ENCODE measurements around the gene LRRC74B. TPM values are rescaled to one million over a fixed set of nuclear protein-coding genes. Genes with fewer than 3 reads are reported as not detected.

Gene LRRC74B
- total and polyA plus RNA-seq, 2 of the 4 experiments (the other 2 are of a cell fraction): not detected

DNA sequence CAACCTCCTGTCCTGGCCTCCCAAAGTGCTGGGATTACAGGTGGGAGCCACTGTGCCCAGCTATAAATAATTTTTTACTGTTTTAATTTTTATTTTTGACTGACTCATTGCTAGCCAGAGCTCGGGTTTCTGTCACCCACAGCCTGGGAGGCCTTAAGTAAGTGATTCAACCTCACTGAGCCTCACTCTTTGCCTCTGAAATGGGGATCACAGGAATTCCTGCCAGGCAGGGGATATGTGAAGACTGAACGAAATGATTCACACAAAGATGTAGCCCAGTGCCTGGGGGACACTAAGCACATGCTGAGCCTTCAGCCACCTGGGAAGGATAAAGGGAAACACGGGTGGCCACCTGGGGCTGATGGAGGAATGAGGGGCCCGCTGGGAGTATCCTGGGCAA, 3.8 kb upstream of the LRRC74B start:
- no peaks in the 10 kb centered on the region for H4K20me1 ChIP-seq (ENCODE audit: insufficient read depth, low read length)
- H3K14ac ChIP-seq (replicated peaks; ENCODE audit: low read depth, low read length): no peak overlapping the region
- H3K23ac ChIP-seq (ENCODE audit: low read depth, low read length): no peak overlapping the region
- H3K4me2 ChIP-seq (ENCODE audit: low read depth, low read length): no peak overlapping the region
- no peaks in the 10 kb centered on the region for H3K27me3 ChIP-seq (ENCODE audit: control insufficient read depth, insufficient read depth, low read length)
- no peak overlapping the region for H2AK5ac ChIP-seq (ENCODE audit: low read depth, low read length)
- H3K4me1 ChIP-seq (ENCODE audit: control insufficient read depth, insufficient read depth, low read length): peaks cover 18% of the 10 kb centered on the region
- ChIA-PET CTCF (no interaction called here), POLR2A (ENCODE audit: unreplicated experiment) (no interaction called here)
- no peak overlapping the region for H3K56ac ChIP-seq (ENCODE audit: extremely low read depth, insufficient read depth, low read length)
- H3K9me1 ChIP-seq (ENCODE audit: insufficient read depth, low read length): peaks cover 6% of the 10 kb centered on the region; the same call in 1 of the 2 replicates
- dilution Hi-C loops (cut with HindIII; ENCODE audit: low sequenced_read_pairs, unreplicated experiment) (no loop called here), intact Hi-C loops (cut with micrococcal nuclease) (no loop called here), in situ Hi-C loops (cut with MboI; ENCODE audit: low sequenced_read_pairs) (no loop called here)
- H4K5ac ChIP-seq (ENCODE audit: low read depth, low read length): no peak overlapping the region
- no peaks in the 10 kb centered on the region for H3K36me3 ChIP-seq (ENCODE audit: control insufficient read depth, insufficient read depth, low read length)
- no peak overlapping the region for H2AK9ac ChIP-seq (replicated peaks; ENCODE audit: low read depth, low read length, poor library complexity)
- no peak overlapping the region for H2BK120ac ChIP-seq (ENCODE audit: low read depth, low read length)
- no peak overlapping the region for H3K4me3 ChIP-seq (ENCODE audit: insufficient read depth, low read depth, low read length)
- 62% methylated on average over 3 of the region's 4 CpGs; no CpG with 5 or more reads in 1 of the 2 experiments for WGBS, 2 experiments (ENCODE audit: extremely low coverage in 2 of 2, insufficient read length in 1 of 2)
- H3K4ac ChIP-seq (ENCODE audit: low read depth, low read length): no peak overlapping the region
- no peak for TF ChIP-seq RFX5 (IDR thresholded peaks at IDR 0.05; ENCODE audit: low read depth, low read length)
- TF ChIP-seq BHLHE40 (IDR thresholded peaks at IDR 0.05; ENCODE audit: low read depth, low read length): no peak
- TF ChIP-seq, protein P1, sequence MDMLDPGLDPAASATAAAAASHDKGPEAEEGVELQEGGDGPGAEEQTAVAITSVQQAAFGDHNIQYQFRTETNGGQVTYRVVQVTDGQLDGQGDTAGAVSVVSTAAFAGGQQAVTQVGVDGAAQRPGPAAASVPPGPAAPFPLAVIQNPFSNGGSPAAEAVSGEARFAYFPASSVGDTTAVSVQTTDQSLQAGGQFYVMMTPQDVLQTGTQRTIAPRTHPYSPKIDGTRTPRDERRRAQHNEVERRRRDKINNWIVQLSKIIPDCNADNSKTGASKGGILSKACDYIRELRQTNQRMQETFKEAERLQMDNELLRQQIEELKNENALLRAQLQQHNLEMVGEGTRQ (IDR thresholded peaks at IDR 0.05; ENCODE audit: low read depth, low read length): no peak
- TF ChIP-seq RCOR1 (IDR thresholded peaks at IDR 0.05; ENCODE audit: insufficient replicate concordance, low read length): no peak
- TF ChIP-seq NFE2L2 (IDR thresholded peaks at IDR 0.05; ENCODE audit: low read depth, low read length): no peak
- H3K79me1 ChIP-seq (ENCODE audit: low read depth in 1 of 2, low read length in 2 of 2): no peaks in the 10 kb centered on the region
- H2BK5ac ChIP-seq (ENCODE audit: low read depth, low read length, poor library complexity, severe bottlenecking): peak overlapping the region; percentile 32
- H2BK20ac ChIP-seq (ENCODE audit: low read depth, low read length): no peak overlapping the region
- ATAC-seq (ENCODE audit: low read depth) (no peak), DNase-seq (peak; percentile 76)
- no TSS peak for BruUV-seq (replicated peaks)
- no peak overlapping the region for H3K18ac ChIP-seq (ENCODE audit: low read depth, low read length)
- H3K9me3 ChIP-seq (ENCODE audit: control insufficient read depth, insufficient read depth, low read length): no peaks in the 10 kb centered on the region
- no peak overlapping the region for H4K8ac ChIP-seq (ENCODE audit: low read depth in 2 of 2, low read length in 2 of 2)
- H4K91ac ChIP-seq (ENCODE audit: insufficient read depth, low read depth, low read length): no peak overlapping the region
- no peak overlapping the region for H2BK15ac ChIP-seq (ENCODE audit: low read depth, low read length)
- H2AFZ ChIP-seq (replicated peaks; ENCODE audit: low read length, poor library complexity): no peak overlapping the region
- H3K27ac ChIP-seq (ENCODE audit: insufficient read depth, low read length): no peak overlapping the region
- H3K9ac ChIP-seq (ENCODE audit: low read depth, low read length): no peak overlapping the region

Data from IMR-90 (cell line).